Hematopoietic multipotent progenitor cell treated with erythropoietin and hydrocortisone succinate and interleukin-3 and kit ligand, for 8 days (in vitro differentiated cells): ENCODE data around the gene SLC4A3.

Source experiments
- DNase-seq: peaks from one replicate; pipeline ENCODE4 v3.0.0-alpha.2; 2015

SLC4A3 gene

GRCh38 chr2:219684721-219685689 is 57.6 kb downstream of the SLC4A3 start:
- DNase-seq: no peak

GRCh38 chr2:219687272-219687671 is 59.8 kb downstream of the SLC4A3 start:
- DNase-seq: no peak

GRCh38 chr2:219687882-219688559 is 60.6 kb downstream of the SLC4A3 start:
- DNase-seq: no peak

- DNase-seq: no peak
Measured at GRCh38 chr2:219688560-219689445, 61.4 kb downstream of the SLC4A3 start.

- DNase-seq: peak; percentile 59
Measured at GRCh38 chr2:219689676-219690628, 62.5 kb downstream of the SLC4A3 start.

GRCh38 chr2:219691571-219691970 is 64.1 kb downstream of the SLC4A3 start:
- DNase-seq: no peak
